Keratinocyte (primary cell): ENCODE results near the gene DSCAM. TPM values are rescaled to one million over a fixed set of nuclear protein-coding genes. Genes with fewer than 3 reads are reported as not detected.

Experiments used
- DNase-seq: peaks from one replicate; pipeline ENCODE4 v3.0.0-alpha.2; 2011; ENCODE audit warnings: low read depth, missing footprints, low spot score
- FAIRE-seq: peaks from 2 replicates; lab custom pipeline; 2011; peaks lifted over from hg19 to GRCh38; lab: Jason Lieb, UNC
- H2AFZ ChIP-seq: 2 replicates; pipeline ENCODE4 v1.6.0; 2012; ENCODE audit warnings: low read length, control low read depth, inconsistent platforms; ENCODE audit not compliant: control insufficient read depth
- H3K27ac ChIP-seq: 2 replicates; pipeline ENCODE4 v1.5.1; 2011; ENCODE audit warnings: low read length; ENCODE audit not compliant: control insufficient read depth, insufficient read depth
- H3K27me3 ChIP-seq: 3 replicates; pipeline ENCODE4 v1.6.0; 2011; ENCODE audit warnings: low read length; ENCODE audit not compliant: control insufficient read depth, insufficient read depth; ENCODE audit errors: extremely low read depth
- H3K36me3 ChIP-seq, 2 experiments: 2 replicates in 1 of 2; 3 replicates in 1 of 2; pipeline ENCODE4 v1.5.1; 2011; ENCODE audit warnings: low read length in 2 of 2, mild to moderate bottlenecking in 1 of 2; ENCODE audit not compliant: control insufficient read depth in 2 of 2, insufficient read depth in 2 of 2; ENCODE audit errors: extremely low read depth in 1 of 2
- H3K4me1 ChIP-seq: 3 replicates; pipeline ENCODE4 v1.5.1; 2011; ENCODE audit warnings: low read length; ENCODE audit not compliant: control insufficient read depth, insufficient read depth; ENCODE audit errors: extremely low read depth
- H3K4me2 ChIP-seq: 3 replicates; pipeline ENCODE4 v1.6.0; 2011; ENCODE audit warnings: low read depth, low read length; ENCODE audit not compliant: control insufficient read depth, insufficient read depth; ENCODE audit errors: extremely low read depth
- H3K4me3 ChIP-seq, 3 experiments: fragments of 200-600 bp in 1 of 3; sonication (generic) in 1 of 3; 2 replicates in 2 of 3; 3 replicates in 1 of 3; pipeline ENCODE4 v1.5.1; 2011 to 2016; ENCODE audit warnings: low read length in 3 of 3, mild to moderate bottlenecking in 3 of 3, control low read depth in 2 of 3, inconsistent platforms in 1 of 3, low read depth in 1 of 3, mixed read lengths in 1 of 3, mixed run types in 1 of 3, moderate library complexity in 1 of 3; ENCODE audit not compliant: control insufficient read depth in 2 of 3, insufficient read depth in 2 of 3; ENCODE audit errors: extremely low read depth in 1 of 3
- H3K79me2 ChIP-seq: 2 replicates; pipeline ENCODE4 v1.6.0; 2012; ENCODE audit warnings: low read length; ENCODE audit not compliant: control insufficient read depth, insufficient read depth
- H3K9ac ChIP-seq: 3 replicates; pipeline ENCODE4 v1.6.0; 2011; ENCODE audit warnings: low read length; ENCODE audit not compliant: control insufficient read depth, insufficient read depth; ENCODE audit errors: extremely low read depth
- H3K9me1 ChIP-seq: 3 replicates; pipeline ENCODE4 v1.6.0; 2011; ENCODE audit warnings: low read length; ENCODE audit not compliant: control insufficient read depth, insufficient read depth; ENCODE audit errors: extremely low read depth
- H3K9me3 ChIP-seq: 2 replicates; pipeline ENCODE4 v1.5.1; 2012; ENCODE audit warnings: low read depth, low read length; ENCODE audit not compliant: control insufficient read depth
- H4K20me1 ChIP-seq: 3 replicates; pipeline ENCODE4 v1.6.0; 2011; ENCODE audit warnings: low read length; ENCODE audit not compliant: control insufficient read depth, insufficient read depth; ENCODE audit errors: extremely low read depth
- EZH2 ChIP-seq: IDR thresholded peaks from one replicate; pipeline ENCODE4 v1.6.1; 2012; ENCODE audit warnings: inconsistent platforms, mild to moderate bottlenecking, low read length, moderate library complexity
- dilution Hi-C: fragments of 300-500 bp; cut with MboI; formaldehyde crosslinking; loops from one replicate; pipeline ENCODE4 v1.7.0; 2020; ENCODE audit warnings: low sequenced_read_pairs; ENCODE audit not compliant: extremely low pct_ligation_motif_present
- polyA plus RNA-seq, 5 experiments: library from polyadenylated mRNA; depleted of rRNA in 3 of 5; stranded (reverse) in 3 of 5; stranded (forward) in 1 of 5; unstranded in 1 of 5; fragments of >200 nt; gene quantifications; 1 replicate in 1 of 5; 2 replicates in 3 of 5; 3 replicates in 1 of 5; pipeline versions ENCODE4 v1.2.1 to v1.2.3, GENCODE V29; 2011 to 2012; ENCODE audit warnings: missing spikeins in 2 of 5, low read depth in 1 of 5, low replicate concordance in 1 of 5
- TF ChIP-seq, protein P1 (sequence below), 3 experiments: IDR thresholded peaks in 1 of 3; conservative IDR thresholded peaks in 1 of 3; optimal IDR thresholded peaks in 1 of 3; 2 replicates in 2 of 3; 3 replicates in 1 of 3; pipeline versions ENCODE3 to v1.5.1; 2011; ENCODE audit warnings: low read length in 3 of 3, mild to moderate bottlenecking in 3 of 3, moderate library complexity in 2 of 3, control low read depth in 1 of 3, inconsistent platforms in 1 of 3; ENCODE audit not compliant: insufficient read depth in 2 of 3; ENCODE audit errors: extremely low read depth in 1 of 3

The DSCAM gene
- polyA plus RNA-seq, 1 donor (not counting 4 experiments of a cell fraction or from before 2014, with no cell fraction given): 2.1 TPM

DNA sequence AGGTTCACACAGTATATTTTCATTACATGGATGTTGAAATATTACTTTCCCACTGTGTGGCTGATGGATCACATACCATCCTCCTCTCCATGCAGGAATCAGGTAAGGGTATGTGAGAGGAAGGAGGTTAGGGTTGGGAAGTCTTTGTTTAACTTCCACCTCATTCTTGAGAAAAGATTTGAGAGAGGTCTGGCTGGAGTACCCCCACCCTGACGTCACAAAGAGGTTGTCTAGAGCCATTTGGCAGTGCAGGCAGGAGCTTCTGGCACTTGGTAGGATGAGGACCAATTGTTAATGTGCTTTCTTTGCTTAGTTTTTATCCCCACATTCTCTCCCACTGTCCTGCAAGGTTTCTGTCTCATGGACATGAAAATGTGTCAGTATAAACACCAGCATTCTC, 356.6 kb downstream of the DSCAM start:
- Histone ChIP-seq H3K36me3 (no peaks in the 10 kb centered on the region), H4K20me1 (no peaks in the 10 kb centered on the region), H3K4me3 (no peak overlapping the region), H3K4me1 (no peaks in the 10 kb centered on the region), H3K4me2 (no peak overlapping the region), H2AFZ (no peak overlapping the region), H3K9ac (no peak overlapping the region), H3K9me3 (peaks cover 1% of the 10 kb centered on the region), H3K9me1 (no peaks in the 10 kb centered on the region), H3K27ac (no peak overlapping the region), H3K79me2 (peaks cover 1% of the 10 kb centered on the region), H3K27me3 (no peaks in the 10 kb centered on the region)
- no peak for TF ChIP-seq EZH2
- TF ChIP-seq, protein P1, sequence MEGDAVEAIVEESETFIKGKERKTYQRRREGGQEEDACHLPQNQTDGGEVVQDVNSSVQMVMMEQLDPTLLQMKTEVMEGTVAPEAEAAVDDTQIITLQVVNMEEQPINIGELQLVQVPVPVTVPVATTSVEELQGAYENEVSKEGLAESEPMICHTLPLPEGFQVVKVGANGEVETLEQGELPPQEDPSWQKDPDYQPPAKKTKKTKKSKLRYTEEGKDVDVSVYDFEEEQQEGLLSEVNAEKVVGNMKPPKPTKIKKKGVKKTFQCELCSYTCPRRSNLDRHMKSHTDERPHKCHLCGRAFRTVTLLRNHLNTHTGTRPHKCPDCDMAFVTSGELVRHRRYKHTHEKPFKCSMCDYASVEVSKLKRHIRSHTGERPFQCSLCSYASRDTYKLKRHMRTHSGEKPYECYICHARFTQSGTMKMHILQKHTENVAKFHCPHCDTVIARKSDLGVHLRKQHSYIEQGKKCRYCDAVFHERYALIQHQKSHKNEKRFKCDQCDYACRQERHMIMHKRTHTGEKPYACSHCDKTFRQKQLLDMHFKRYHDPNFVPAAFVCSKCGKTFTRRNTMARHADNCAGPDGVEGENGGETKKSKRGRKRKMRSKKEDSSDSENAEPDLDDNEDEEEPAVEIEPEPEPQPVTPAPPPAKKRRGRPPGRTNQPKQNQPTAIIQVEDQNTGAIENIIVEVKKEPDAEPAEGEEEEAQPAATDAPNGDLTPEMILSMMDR (optimal IDR thresholded peaks at IDR 0.05 in 1 of 3, IDR thresholded peaks at IDR 0.05 in 1 of 3, conservative IDR thresholded peaks at IDR 0.05 in 1 of 3; ENCODE audit: extremely low read depth in 1 of 3, insufficient read depth in 2 of 3, low read length in 3 of 3): no peak
- DNase-seq (no peak), FAIRE-seq (no peak)
- dilution Hi-C loops: no loop called here

DNA sequence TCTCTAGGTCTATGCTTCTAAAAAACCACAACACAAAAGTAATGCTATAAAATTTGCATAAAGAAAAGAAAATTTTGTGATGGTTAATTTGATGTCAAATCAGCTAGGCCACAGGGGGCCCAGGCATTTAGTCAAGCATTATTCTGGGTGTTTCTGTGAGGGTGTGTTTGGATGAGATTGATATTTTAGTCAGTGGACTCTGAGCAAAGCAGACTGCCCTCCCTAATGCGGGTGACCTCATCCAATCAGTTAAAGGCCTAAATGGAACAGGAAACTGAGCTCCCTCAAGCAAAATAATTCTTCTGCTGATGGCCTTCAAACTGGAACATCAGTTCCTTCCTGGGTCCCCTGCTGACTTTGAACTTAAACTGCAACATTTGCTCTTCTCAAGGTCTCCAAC, 358.0 kb downstream of the DSCAM start:
- dilution Hi-C loops: no loop called here
- TF ChIP-seq, protein P1 (optimal IDR thresholded peaks at IDR 0.05 in 1 of 3, IDR thresholded peaks at IDR 0.05 in 1 of 3, conservative IDR thresholded peaks at IDR 0.05 in 1 of 3; ENCODE audit: extremely low read depth in 1 of 3, insufficient read depth in 2 of 3, low read length in 3 of 3): no peak
- no peak for TF ChIP-seq EZH2
- H3K36me3 ChIP-seq: no peaks in the 10 kb centered on the region
- H3K9ac ChIP-seq: no peak overlapping the region
- no peak overlapping the region for H3K4me2 ChIP-seq
- no peaks in the 10 kb centered on the region for H3K79me2 ChIP-seq
- H3K9me3 ChIP-seq: peaks cover 1% of the 10 kb centered on the region
- FAIRE-seq (no peak), DNase-seq (no peak)
- no peaks in the 10 kb centered on the region for H3K4me1 ChIP-seq
- H4K20me1 ChIP-seq: no peaks in the 10 kb centered on the region
- no peak overlapping the region for H3K27ac ChIP-seq
- no peak overlapping the region for H3K4me3 ChIP-seq
- no peaks in the 10 kb centered on the region for H3K27me3 ChIP-seq
- H2AFZ ChIP-seq: no peak overlapping the region
- H3K9me1 ChIP-seq: no peaks in the 10 kb centered on the region
